GM23338 (cell line): ENCODE measurements around the gene CENPB.

Source experiments
- CREB1 ChIP-seq: fragments of 250-450 bp; sonication (Bioruptor Pico); IDR thresholded peaks from 2 replicates; pipeline ENCODE4 v1.5.0; 2020; ENCODE audit warnings: low read depth, mild to moderate bottlenecking, moderate library complexity
- EZH2 ChIP-seq: fragments of 200-600 bp; sonication (generic); IDR thresholded peaks from one replicate; pipeline ENCODE4 v1.8.0; 2017; ENCODE audit warnings: antibody characterized with exemption, mild to moderate bottlenecking, low read depth; ENCODE audit not compliant: unreplicated experiment
- EZH2phosphoT487 ChIP-seq: fragments of 200-600 bp; sonication (generic); IDR thresholded peaks from one replicate; pipeline ENCODE4 v1.8.1; 2018; ENCODE audit warnings: antibody characterized with exemption; ENCODE audit not compliant: unreplicated experiment
- JUNB ChIP-seq: IDR thresholded peaks from one replicate; pipeline ENCODE4 v1.6.1; 2016; ENCODE audit warnings: antibody characterized with exemption; ENCODE audit not compliant: unreplicated experiment
- POLR2AphosphoS5 ChIP-seq: IDR thresholded peaks from 2 replicates; pipeline ENCODE4 v1.6.1; 2016; ENCODE audit warnings: antibody characterized with exemption, low read depth
- REST ChIP-seq: IDR thresholded peaks from one replicate; pipeline ENCODE4 v1.6.1; 2018; ENCODE audit warnings: antibody characterized with exemption; ENCODE audit not compliant: unreplicated experiment
- STAT1 ChIP-seq: IDR thresholded peaks from one replicate; pipeline ENCODE4 v1.6.1; 2016; ENCODE audit warnings: antibody characterized with exemption; ENCODE audit not compliant: unreplicated experiment
- ZNF114 ChIP-seq: fragments of 250-450 bp; sonication (Bioruptor Pico); IDR thresholded peaks from 2 replicates; pipeline ENCODE4 v1.5.0; 2020; ENCODE audit warnings: mild to moderate bottlenecking, moderate library complexity
- TF ChIP-seq, protein P1 (sequence below), 2 experiments: fragments of 200-600 bp in 1 of 2; sonication (generic) in 1 of 2; conservative IDR thresholded peaks; 2 replicates each; pipeline versions ENCODE4 v1.5.1 to v1.6.1; 2016 to 2017; ENCODE audit warnings: antibody characterized with exemption in 2 of 2, low read depth in 2 of 2, mild to moderate bottlenecking in 2 of 2, moderate library complexity in 1 of 2
- TF ChIP-seq, protein P2 (sequence below): IDR thresholded peaks from 2 replicates; pipeline ENCODE4 v1.6.1; 2016; ENCODE audit warnings: antibody characterized with exemption

GRCh38 chr20:3777381-3777715, 9.2 kb downstream of the CENPB start:
- TF ChIP-seq, protein P1, sequence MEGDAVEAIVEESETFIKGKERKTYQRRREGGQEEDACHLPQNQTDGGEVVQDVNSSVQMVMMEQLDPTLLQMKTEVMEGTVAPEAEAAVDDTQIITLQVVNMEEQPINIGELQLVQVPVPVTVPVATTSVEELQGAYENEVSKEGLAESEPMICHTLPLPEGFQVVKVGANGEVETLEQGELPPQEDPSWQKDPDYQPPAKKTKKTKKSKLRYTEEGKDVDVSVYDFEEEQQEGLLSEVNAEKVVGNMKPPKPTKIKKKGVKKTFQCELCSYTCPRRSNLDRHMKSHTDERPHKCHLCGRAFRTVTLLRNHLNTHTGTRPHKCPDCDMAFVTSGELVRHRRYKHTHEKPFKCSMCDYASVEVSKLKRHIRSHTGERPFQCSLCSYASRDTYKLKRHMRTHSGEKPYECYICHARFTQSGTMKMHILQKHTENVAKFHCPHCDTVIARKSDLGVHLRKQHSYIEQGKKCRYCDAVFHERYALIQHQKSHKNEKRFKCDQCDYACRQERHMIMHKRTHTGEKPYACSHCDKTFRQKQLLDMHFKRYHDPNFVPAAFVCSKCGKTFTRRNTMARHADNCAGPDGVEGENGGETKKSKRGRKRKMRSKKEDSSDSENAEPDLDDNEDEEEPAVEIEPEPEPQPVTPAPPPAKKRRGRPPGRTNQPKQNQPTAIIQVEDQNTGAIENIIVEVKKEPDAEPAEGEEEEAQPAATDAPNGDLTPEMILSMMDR (conservative IDR thresholded peaks at IDR 0.05; ENCODE audit: low read depth in 2 of 2), result no peak
- TF ChIP-seq ZNF114 (CRISPR knock-in tag) (no peak), EZH2 (no peak), REST (no peak), POLR2AphosphoS5 (no peak), STAT1 (no peak), EZH2phosphoT487 (no peak), JUNB (no peak), CREB1 (CRISPR knock-in tag) (no peak)
- TF ChIP-seq, protein P2, sequence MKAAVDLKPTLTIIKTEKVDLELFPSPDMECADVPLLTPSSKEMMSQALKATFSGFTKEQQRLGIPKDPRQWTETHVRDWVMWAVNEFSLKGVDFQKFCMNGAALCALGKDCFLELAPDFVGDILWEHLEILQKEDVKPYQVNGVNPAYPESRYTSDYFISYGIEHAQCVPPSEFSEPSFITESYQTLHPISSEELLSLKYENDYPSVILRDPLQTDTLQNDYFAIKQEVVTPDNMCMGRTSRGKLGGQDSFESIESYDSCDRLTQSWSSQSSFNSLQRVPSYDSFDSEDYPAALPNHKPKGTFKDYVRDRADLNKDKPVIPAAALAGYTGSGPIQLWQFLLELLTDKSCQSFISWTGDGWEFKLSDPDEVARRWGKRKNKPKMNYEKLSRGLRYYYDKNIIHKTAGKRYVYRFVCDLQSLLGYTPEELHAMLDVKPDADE, result 0 out of 2 replicates have a peak, but pooled peaks have one; percentile 19
